Measurements from ENCODE around the gene PPP2R3C. TPM values are rescaled to one million over a fixed set of nuclear protein-coding genes. Genes with fewer than 3 reads are reported as not detected.

PPP2R3C gene
- total and polyA plus RNA-seq, 2 of the 13 experiments (the other 11 are each of a cell fraction or from before 2014, with no cell fraction given), result 63.4 to 102 TPM

DNA sequence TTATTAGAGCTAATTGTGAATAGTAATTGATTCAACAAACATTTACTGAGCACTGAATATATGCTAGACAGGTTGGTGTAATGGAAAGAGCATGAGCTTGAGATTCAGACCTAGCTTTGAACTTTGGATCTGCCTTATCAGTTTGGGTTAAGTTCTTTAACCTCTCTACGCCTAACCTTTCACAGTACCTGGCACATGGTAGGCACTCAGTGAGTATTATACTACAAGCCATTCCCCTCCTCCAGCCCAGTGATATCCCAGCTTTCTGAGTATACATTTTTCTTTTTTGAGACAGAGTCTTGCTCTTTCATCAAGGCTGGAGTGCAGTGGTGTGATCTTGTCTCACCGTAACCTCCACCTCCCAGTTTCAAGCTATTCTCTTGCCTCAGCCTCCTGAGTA is 43.7 kb downstream of the PPP2R3C start (continued):
- TF ChIP-seq, protein P1, sequence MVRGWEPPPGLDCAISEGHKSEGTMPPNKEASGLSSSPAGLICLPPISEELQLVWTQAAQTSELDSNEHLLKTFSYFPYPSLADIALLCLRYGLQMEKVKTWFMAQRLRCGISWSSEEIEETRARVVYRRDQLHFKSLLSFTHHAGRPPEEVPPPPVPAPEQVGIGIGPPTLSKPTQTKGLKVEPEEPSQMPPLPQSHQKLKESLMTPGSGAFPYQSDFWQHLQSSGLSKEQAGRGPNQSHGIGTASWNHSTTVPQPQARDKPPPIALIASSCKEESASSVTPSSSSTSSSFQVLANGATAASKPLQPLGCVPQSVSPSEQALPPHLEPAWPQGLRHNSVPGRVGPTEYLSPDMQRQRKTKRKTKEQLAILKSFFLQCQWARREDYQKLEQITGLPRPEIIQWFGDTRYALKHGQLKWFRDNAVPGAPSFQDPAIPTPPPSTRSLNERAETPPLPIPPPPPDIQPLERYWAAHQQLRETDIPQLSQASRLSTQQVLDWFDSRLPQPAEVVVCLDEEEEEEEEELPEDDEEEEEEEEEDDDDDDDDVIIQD (CRISPR knock-in tag; IDR thresholded peaks at IDR 0.05; ENCODE audit: low read depth), result peak; percentile 88; the same call in 1 of the 2 replicates
- TF ChIP-seq MEIS2 (CRISPR knock-in tag; IDR thresholded peaks at IDR 0.05) (0 out of 2 replicates have a peak, but pooled peaks have one; percentile 40), ZSCAN25 (CRISPR knock-in tag; IDR thresholded peaks at IDR 0.05) (0 out of 2 replicates have a peak, but pooled peaks have one; percentile 31), ZNF609 (CRISPR knock-in tag; IDR thresholded peaks at IDR 0.05; ENCODE audit: borderline replicate concordance) (peak; percentile 30; the same call in 1 of the 2 replicates), ZMYM2 (CRISPR knock-in tag; IDR thresholded peaks at IDR 0.05) (peak; percentile 34; the same call in 1 of the 2 replicates), ZBTB20 (CRISPR knock-in tag; IDR thresholded peaks at IDR 0.05; ENCODE audit: borderline replicate concordance, low read depth) (peak; percentile 44; the same call in 1 of the 2 replicates), SOX13 (IDR thresholded peaks at IDR 0.05) (no peak), SOX13 (CRISPR knock-in tag; conservative IDR thresholded peaks at IDR 0.05 in 1 of 2, IDR thresholded peaks at IDR 0.05 in 1 of 2) (peak in 1 of 2 experiments; percentile 61; a peak in 2 of 4 replicates), NR2F6 (IDR thresholded peaks at IDR 0.05) (peak; percentile 90), NR2F6 (CRISPR knock-in tag; IDR thresholded peaks at IDR 0.05) (peak; percentile 92), ZNF652 (CRISPR knock-in tag; IDR thresholded peaks at IDR 0.05; ENCODE audit: borderline replicate concordance, low read depth) (peak; percentile 47; the same call in 1 of the 2 replicates), ARID3A (IDR thresholded peaks at IDR 0.05; ENCODE audit: low read depth, low read length) (peak; percentile 23; the same call in 1 of the 2 replicates), RCOR2 (CRISPR knock-in tag; IDR thresholded peaks at IDR 0.05) (peak; percentile 50; the same call in 1 of the 2 replicates)
- TF ChIP-seq, protein P2, sequence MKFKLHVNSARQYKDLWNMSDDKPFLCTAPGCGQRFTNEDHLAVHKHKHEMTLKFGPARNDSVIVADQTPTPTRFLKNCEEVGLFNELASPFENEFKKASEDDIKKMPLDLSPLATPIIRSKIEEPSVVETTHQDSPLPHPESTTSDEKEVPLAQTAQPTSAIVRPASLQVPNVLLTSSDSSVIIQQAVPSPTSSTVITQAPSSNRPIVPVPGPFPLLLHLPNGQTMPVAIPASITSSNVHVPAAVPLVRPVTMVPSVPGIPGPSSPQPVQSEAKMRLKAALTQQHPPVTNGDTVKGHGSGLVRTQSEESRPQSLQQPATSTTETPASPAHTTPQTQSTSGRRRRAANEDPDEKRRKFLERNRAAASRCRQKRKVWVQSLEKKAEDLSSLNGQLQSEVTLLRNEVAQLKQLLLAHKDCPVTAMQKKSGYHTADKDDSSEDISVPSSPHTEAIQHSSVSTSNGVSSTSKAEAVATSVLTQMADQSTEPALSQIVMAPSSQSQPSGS (CRISPR knock-in tag; IDR thresholded peaks at IDR 0.05), result 0 out of 2 replicates have a peak, but pooled peaks have one; percentile 60
